CMK (cell line): ENCODE data around the gene RUSF1.
"Not testable (repeated sequence)": the region's sequence is repeated elsewhere in the genome, so short reads cannot be mapped to it uniquely, and the experiment has no call there.

Experiments
- DNase-seq: peaks from one replicate; pipeline ENCODE4 v3.0.0-alpha.2; 2010; ENCODE audit warnings: low read depth

The RUSF1 gene

DNA sequence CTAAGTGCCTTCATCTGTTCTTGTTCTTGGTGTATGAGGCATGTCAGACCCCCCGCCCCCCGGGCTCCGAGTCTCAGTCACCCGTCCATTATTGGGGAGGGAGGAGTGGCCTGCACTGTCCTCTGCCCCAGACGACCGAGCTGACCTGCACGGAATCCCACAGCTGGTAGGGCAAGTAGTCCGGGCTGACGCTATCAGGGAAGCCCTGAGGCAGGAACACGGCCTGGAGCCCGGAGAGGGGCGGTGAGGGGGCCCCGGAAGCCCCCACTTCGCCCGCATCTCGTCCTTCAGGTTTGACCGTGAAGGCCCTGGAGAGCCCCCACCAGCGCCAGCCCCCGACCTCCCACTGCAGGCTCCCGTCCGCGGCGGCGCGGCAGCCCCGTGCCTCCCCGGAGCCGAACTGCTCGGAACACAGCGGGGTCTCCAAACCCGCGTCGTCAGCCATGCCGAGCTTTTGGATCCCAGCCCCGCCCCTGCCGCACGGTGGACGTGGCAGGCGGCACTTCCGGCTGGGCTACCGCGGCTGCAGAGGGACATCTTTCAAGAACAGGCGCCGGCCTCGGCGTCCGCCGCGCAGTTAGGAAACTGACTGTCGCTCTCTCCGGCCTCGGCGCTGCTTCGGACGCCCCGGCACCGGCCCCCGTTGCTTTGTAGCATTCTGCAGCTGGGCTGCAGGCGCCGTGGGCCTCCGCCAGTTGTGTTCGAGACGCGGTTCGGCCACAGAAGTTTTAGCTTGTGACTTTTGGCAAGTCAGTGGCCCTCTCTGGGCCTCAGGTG lies at the start of gene RUSF1:
Gene RUSF1, minus strand, starts transcription at position 463 of the 777 bp plus-strand sequence. Its CDS starts 18 bp downstream, at position 445.
- DNase-seq: peak; percentile 70

- no peak for DNase-seq
Observed at GRCh38 chr16:31542763-31543162, 34.6 kb upstream of the RUSF1 start.

DNA sequence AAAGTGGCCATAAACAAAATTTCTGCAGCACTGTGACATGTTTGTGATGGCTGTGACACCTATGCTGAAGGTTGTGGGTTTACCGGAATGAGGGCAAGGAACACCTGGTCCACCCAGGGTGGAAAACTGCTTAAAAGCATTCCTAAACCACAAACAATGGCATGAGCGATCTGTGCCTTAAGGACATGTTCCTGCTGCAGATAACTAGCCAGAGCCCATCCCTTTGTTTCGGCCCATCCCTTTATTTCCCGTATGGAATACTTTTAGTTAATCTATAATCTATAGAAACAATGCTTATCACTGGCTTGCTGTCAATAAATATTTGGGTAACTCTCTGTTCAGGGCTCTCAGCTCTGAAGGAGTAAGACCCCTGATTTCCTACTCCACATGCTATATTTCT lies 31.6 kb upstream of the RUSF1 start:
- DNase-seq: not testable (repeated sequence)

DNA sequence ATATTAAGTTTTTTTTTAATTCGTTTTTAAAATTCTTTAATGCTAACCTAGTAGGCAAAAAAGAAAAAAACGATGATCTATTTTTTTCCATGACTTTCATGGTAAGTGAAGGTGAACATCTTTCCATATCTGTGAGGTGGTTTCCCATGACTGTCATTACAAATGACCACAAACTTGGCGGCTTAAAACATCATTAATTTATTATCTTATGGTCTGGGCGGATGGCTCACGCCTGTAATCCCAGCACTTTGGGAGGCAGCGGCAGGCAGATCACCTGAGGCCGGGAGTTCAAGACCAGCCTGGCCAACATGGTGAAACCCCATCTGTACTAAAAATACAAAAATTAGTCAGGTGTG lies 30.0 kb upstream of the RUSF1 start:
- not testable (repeated sequence) for DNase-seq

GRCh38 chr16:31537362-31538242 lies 29.4 kb upstream of the RUSF1 start:
- DNase-seq: no peak

DNA sequence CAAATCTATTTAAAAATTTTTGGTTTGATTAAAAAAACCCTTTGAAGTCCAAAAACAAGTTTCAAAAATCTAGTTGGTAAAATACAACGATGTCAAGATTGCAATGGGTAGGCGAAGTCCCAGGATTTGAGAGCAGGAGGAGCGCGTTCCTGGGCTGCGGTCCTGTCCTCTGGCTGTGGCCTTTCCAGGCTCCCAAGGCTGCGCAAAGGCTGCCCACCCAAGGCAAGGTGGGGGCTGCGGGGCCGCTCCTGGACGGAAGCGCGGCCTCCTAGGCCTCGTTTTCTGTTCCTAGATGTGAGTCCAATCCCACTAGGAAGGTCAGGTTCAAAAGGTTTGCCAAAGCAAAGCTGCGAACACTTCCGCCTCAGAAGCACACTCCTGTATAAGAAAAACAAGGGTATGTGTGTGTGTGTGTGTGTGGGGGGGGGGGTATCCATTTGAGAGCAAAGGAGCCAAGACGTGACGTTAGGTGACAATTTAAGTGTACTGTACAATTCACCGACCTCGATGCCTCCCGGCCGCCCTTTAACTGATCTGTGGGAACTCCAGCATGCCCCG lies 28.7 kb upstream of the RUSF1 start:
- DNase-seq: no peak

DNA sequence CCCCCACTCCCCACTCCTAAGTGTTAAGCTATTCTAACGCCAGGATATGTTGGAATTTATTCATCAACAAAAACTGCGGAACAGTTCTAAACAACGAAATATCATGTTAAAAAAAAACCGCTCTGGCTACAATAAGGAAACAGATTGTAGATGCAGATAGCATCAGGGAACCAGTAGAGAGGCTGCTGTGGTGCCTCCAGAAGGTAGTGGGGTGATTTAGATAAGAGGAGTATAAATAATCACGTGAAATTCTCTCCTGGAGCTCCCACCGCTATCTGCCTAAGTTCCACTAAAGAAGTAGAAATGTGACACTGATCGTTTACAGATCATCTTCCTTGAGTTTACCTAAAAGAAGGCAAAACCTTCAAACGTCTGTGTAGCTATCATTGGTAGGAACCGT lies 27.5 kb upstream of the RUSF1 start:
- DNase-seq: peak; percentile 70

GRCh38 chr16:31532896-31533295 lies 24.7 kb upstream of the RUSF1 start:
- DNase-seq: no peak

DNA sequence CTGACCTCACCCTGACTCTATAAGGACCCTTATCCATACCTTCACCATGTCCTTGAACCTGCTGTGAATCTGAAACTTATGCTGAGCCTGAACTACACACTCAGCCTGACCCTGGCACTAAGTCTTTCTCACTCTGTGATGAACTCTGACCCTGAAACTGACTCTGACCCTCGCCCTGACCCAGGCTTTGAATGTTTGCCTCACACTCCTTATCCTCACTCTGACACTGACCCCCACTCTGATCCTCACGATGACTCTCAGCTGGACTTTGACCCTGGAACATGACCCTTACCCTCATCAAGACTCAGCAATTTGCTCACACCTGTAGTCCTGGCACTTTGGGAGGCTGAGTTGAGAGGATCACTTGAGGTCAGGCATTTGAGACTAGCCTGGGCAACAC lies 23.9 kb upstream of the RUSF1 start:
- DNase-seq: no peak

DNA sequence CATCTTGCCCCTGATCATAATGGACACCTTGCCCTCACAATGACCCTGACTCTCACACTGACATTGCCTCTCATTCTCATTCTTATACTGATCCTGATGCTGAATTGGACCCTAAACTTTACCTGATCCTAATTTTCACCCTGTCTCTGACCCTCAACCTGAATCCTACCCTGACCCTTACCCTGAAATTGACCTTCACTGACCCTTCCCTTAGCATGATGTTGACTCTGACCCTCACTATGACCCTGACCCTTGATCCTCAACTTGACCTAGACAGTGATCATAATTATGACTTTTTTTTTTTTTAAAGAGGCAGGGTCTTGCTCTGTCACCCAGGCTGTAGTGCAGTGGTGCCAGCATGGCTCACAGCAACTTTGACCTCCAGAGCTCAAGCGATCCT lies 22.9 kb upstream of the RUSF1 start:
- DNase-seq: no peak

DNA sequence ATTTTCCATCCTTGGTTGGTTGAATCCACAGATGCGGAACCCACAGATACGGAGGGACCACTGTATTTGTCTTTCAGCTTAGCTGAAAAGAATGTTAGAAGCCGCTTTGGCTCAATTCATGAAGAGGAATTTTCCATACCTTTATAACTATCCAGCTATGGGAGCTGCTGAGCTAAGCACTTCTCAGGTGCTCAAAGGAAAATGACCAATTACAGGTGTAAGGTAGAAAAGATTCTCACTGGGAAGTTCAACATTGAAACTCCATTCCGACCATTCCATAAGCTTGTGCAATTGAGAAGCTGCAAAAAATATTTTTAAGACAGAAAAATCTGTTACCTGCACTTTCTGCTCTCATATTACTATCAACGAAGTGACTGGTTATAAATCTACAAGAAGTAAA lies 22.2 kb upstream of the RUSF1 start:
- no peak for DNase-seq

DNA sequence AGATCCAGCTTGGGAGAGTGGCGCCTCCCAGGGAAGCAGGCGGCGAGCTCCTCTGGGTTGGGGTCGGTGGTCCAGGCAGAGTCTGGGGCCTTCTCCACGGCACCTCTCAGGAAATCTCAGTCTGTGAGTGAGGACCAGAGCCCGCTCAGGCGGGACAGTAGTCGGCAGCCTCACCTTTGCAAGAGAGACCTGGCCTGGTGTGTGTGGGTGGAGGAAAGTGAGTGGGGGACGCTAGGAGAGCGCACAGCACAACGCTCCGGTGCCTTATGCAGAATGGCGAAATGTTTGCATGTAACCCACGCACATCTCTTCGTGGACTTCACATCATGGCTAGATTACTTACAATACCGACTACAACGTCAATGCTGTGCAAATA lies 21.7 kb upstream of the RUSF1 start:
- DNase-seq: no peak

DNA sequence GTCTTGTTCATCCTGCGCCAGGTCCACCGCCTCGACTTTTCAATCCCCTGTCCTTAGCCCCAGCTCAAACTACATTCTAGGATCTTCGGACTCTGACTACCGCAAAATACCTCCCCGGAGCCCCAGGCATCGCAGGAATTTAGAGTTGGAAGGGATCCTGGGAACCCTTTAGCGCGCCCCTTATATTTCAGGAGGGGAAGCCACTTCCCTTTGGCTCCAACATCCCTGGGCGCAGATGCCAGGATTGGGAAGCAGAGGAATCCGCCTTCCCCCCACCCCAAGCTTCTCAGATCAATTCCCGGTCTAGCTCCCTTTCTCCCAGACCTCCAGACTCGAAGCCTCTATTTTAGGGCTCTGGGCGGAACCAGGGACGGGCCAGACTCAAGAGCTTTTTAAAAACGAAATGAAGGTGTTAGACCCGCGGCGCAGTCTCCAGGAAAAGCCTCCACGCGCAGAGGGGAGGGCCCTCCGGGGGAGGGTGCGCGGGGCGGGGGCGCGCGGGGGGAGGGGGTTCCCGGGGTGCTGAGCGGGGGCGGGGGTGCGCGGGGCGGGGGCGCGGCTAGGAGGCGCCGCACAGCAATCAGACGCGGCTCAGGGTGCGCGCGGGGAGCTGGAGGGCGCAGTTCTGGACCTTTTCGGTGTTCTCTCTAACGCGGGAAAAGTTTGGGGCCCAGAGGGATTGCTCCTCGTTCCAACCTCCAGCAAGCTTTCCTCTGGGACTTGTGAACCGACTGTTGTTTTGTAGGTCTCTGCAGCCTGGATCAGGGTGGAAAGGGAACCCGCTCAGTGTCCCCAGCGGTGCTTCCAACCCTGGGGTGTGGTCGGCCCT lies 21.1 kb upstream of the RUSF1 start:
- no peak for DNase-seq

DNA sequence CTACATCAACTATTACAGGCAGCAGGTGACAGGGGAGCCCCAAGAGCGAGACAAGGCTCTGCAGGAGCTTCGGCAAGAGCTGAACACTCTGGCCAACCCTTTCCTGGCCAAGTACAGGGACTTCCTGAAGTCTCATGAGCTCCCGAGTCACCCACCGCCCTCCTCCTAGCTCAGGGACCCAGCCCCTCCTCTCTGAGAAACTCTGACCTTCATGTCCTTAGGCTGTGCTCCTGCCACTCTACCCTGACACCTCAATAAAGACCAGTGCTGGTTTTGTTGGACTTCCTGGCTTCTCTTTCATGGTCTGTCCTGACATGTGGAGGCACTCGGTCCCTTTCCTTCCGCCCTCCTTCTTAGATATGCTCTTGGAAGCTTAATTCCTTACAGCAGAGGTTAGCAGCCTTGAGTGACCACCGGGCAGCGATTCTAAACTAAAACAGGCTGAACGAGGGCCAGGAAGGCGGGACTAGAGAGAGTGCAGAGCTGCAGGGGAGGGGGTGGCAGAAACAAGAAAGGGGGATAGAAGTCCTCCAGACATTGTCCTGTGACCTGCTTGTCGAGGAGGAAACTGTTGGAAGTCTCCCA lies 20.4 kb upstream of the RUSF1 start:
- no peak for DNase-seq

- no peak for DNase-seq
Observed at GRCh38 chr16:31527734-31528274, 19.6 kb upstream of the RUSF1 start, which contains the start of gene AHSP. AHSP (plus strand) TSS chr16:31527900; CDS start chr16:31528140, 240 bp downstream.

GRCh38 chr16:31525113-31525512 lies 16.9 kb upstream of the RUSF1 start:
- no peak for DNase-seq

GRCh38 chr16:31523768-31524167 lies 15.6 kb upstream of the RUSF1 start:
- not testable (repeated sequence) for DNase-seq

GRCh38 chr16:31522071-31522470 lies 13.9 kb upstream of the RUSF1 start:
- no peak for DNase-seq

GRCh38 chr16:31521368-31521767 lies 13.2 kb upstream of the RUSF1 start:
- DNase-seq: no peak

GRCh38 chr16:31519759-31520431 lies 11.7 kb upstream of the RUSF1 start:
- no peak for DNase-seq
